ENCODE data around the gene FARP1. TPM values are rescaled to one million over a fixed set of nuclear protein-coding genes. Genes with fewer than 3 reads are reported as not detected.

The FARP1 gene
- total RNA-seq, 4 donors from 2014 or later, result 13.7 to 38.9 (median 30.2) TPM

- DNase-seq (ENCODE audit: low spot score) (no peak), ATAC-seq (ENCODE audit: low FRiP score) (no peak)
- no peak for TF ChIP-seq CTCF (IDR thresholded peaks at IDR 0.05)
Measured at GRCh38 chr13:98290261-98290660, 147.4 kb downstream of the FARP1 start.

- TF ChIP-seq CTCF (IDR thresholded peaks at IDR 0.05), result no peak
- ATAC-seq (ENCODE audit: low FRiP score), result no peak
- DNase-seq (ENCODE audit: low spot score), result no peak
Measured at GRCh38 chr13:98291658-98292057, 148.8 kb downstream of the FARP1 start.

GRCh38 chr13:98293103-98293502, 150.2 kb downstream of the FARP1 start:
- DNase-seq (ENCODE audit: low spot score), result no peak
- TF ChIP-seq CTCF (IDR thresholded peaks at IDR 0.05), result no peak
- ATAC-seq (ENCODE audit: low FRiP score), result no peak

- TF ChIP-seq CTCF (IDR thresholded peaks at IDR 0.05), result no peak
- no peak for ATAC-seq (ENCODE audit: low FRiP score)
- DNase-seq (ENCODE audit: low spot score), result no peak
Measured at GRCh38 chr13:98293570-98294142, 150.8 kb downstream of the FARP1 start.

- no peak for TF ChIP-seq CTCF (IDR thresholded peaks at IDR 0.05)
- no peak for ATAC-seq (ENCODE audit: low FRiP score)
- no peak for DNase-seq (ENCODE audit: low spot score)
Measured at GRCh38 chr13:98295371-98295770, 152.5 kb downstream of the FARP1 start.

GRCh38 chr13:98297051-98297450, 154.2 kb downstream of the FARP1 start:
- DNase-seq (ENCODE audit: low spot score) (no peak), ATAC-seq (ENCODE audit: low FRiP score) (no peak)
- no peak for TF ChIP-seq CTCF (IDR thresholded peaks at IDR 0.05)

GRCh38 chr13:98297745-98298144, 154.9 kb downstream of the FARP1 start:
- DNase-seq (ENCODE audit: low spot score), result no peak
- no peak for ATAC-seq (ENCODE audit: low FRiP score)
- no peak for TF ChIP-seq CTCF (IDR thresholded peaks at IDR 0.05)

Data from omental fat pad (tissue), 4 donors.